ENCODE measurements around the gene RNF148.

DNA sequence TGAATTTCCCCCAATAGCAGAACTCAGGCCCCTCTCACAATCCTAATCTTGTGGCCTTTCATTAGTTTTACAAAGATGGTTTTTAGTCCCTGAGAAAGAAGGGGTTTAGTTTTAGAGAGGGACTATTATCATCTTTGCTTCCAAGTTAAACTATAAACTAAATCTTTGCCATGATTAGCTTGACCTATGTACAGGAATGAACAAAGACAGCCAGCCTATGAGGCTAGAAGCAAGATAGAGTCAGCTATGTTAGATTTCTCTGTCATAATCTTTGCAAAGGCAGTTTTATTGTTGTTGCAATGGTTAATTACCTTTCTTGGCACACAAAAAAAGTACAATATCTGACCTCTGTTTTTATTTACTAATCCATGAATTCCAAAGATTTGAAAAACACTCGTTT is 22.9 kb downstream of the RNF148 start:
- TF ChIP-seq, protein P1, sequence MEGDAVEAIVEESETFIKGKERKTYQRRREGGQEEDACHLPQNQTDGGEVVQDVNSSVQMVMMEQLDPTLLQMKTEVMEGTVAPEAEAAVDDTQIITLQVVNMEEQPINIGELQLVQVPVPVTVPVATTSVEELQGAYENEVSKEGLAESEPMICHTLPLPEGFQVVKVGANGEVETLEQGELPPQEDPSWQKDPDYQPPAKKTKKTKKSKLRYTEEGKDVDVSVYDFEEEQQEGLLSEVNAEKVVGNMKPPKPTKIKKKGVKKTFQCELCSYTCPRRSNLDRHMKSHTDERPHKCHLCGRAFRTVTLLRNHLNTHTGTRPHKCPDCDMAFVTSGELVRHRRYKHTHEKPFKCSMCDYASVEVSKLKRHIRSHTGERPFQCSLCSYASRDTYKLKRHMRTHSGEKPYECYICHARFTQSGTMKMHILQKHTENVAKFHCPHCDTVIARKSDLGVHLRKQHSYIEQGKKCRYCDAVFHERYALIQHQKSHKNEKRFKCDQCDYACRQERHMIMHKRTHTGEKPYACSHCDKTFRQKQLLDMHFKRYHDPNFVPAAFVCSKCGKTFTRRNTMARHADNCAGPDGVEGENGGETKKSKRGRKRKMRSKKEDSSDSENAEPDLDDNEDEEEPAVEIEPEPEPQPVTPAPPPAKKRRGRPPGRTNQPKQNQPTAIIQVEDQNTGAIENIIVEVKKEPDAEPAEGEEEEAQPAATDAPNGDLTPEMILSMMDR (IDR thresholded peaks at IDR 0.05; ENCODE audit: low read length) = no peak
- TF ChIP-seq EZH2 (IDR thresholded peaks at IDR 0.05; ENCODE audit: borderline replicate concordance, low read length) = no peak
